A549 (cell line): ENCODE data around the gene ARAP2. TPM values are rescaled to one million over a fixed set of nuclear protein-coding genes. Genes with fewer than 3 reads are reported as not detected.

Experiments used
- ATAC-seq, 2 experiments: fragments of 200-7000 bp in 1 of 2; fragments of >200 bp in 1 of 2; cut with Nextera tagmentation in 1 of 2; cut with Tn5 transposase in 1 of 2; 3 replicates each; pipeline versions ENCODE4 v1.8.0 to v1.9.1; 2018 to 2020; ENCODE audit warnings: mild to moderate bottlenecking in 1 of 2, moderate library complexity in 1 of 2
- CTCF ChIA-PET: fragments of 300-600 bp; sonication (Branson Sonifier 250); formaldehyde crosslinking; extraction: SDS; loops from one replicate; lab custom pipeline; 2021; ENCODE audit warnings: antibody characterized with exemption, inconsistent platforms; lab: Yijun Ruan, JAX
- POLR2A ChIA-PET: fragments of 350-600 bp; formaldehyde crosslinking; extraction: SDS; loops from one replicate; lab custom pipeline; 2021; ENCODE audit warnings: antibody characterized with exemption, inconsistent platforms; lab: Yijun Ruan, JAX
- DNase-seq, 2 experiments: peaks; one replicate each; pipeline versions ENCODE4 v3.0.0 to v3.0.0-alpha.2; 2011 to 2016; ENCODE audit warnings: low read depth in 1 of 2, low spot score in 1 of 2
- FAIRE-seq: peaks from 2 replicates; lab custom pipeline; 2011; peaks lifted over from hg19 to GRCh38; lab: Jason Lieb, UNC
- H3K27ac ChIP-seq, 2 experiments: fragments of >200 bp; sonication (Bioruptor Twin); formaldehyde crosslinking; 3 replicates each; pipeline ENCODE4 v1.5.1; 2016 to 2017
- H3K4me1 ChIP-seq: fragments of >200 bp; sonication (Bioruptor Twin); formaldehyde crosslinking; 3 replicates; pipeline ENCODE4 v1.6.1; 2016
- H3K4me2 ChIP-seq: fragments of >200 bp; sonication (Bioruptor Twin); formaldehyde crosslinking; 3 replicates; pipeline ENCODE4 v1.6.1; 2016
- H3K4me3 ChIP-seq: fragments of >200 bp; sonication (Bioruptor Twin); formaldehyde crosslinking; 3 replicates; pipeline ENCODE4 v1.5.1; 2016
- H3K9me3 ChIP-seq: fragments of >200 bp; sonication (Bioruptor Twin); formaldehyde crosslinking; 3 replicates; pipeline ENCODE4 v1.6.1; 2016
- BHLHE40 ChIP-seq: IDR thresholded peaks from 2 replicates; pipeline ENCODE4 v1.6.1; 2012; ENCODE audit warnings: low read depth, low read length, inconsistent platforms
- CBX2 ChIP-seq: fragments of 200-600 bp; sonication (generic); IDR thresholded peaks from 2 replicates; pipeline ENCODE4 v1.6.1; 2016; ENCODE audit warnings: low read depth, mild to moderate bottlenecking, borderline replicate concordance
- GATA3 ChIP-seq: IDR thresholded peaks from 2 replicates; pipeline ENCODE4 v1.6.1; 2012; ENCODE audit warnings: borderline replicate concordance
- HDAC2 ChIP-seq: fragments of 200-600 bp; sonication (generic); IDR thresholded peaks from 2 replicates; pipeline ENCODE4 v1.6.1; 2016
- HMGXB4 ChIP-seq: fragments of 250-450 bp; sonication (Bioruptor Pico); IDR thresholded peaks from 2 replicates; pipeline ENCODE4 v1.5.0; 2021; ENCODE audit warnings: mild to moderate bottlenecking, moderate library complexity, borderline replicate concordance
- KDM5A ChIP-seq: fragments of 200-600 bp; sonication (generic); IDR thresholded peaks from 2 replicates; pipeline ENCODE4 v1.6.1; 2016; ENCODE audit warnings: antibody characterized with exemption, mild to moderate bottlenecking
- MAZ ChIP-seq: fragments of 150-350 bp; IDR thresholded peaks from 2 replicates; pipeline ENCODE4 v1.6.1; 2014; ENCODE audit warnings: antibody characterized with exemption, low read depth, low read length, borderline replicate concordance
- NFE2L2 ChIP-seq: fragments of 150-350 bp; conservative IDR thresholded peaks from 2 replicates; pipeline ENCODE4 v1.6.1; 2014; ENCODE audit warnings: low read length
- NR3C1 ChIP-seq: fragments of >200 bp; sonication (Bioruptor Twin); formaldehyde crosslinking; IDR thresholded peaks from 3 replicates; pipeline ENCODE4 v1.6.1; 2017
- RARB ChIP-seq: fragments of 250-450 bp; sonication (Bioruptor Pico); IDR thresholded peaks from 2 replicates; pipeline ENCODE4 v1.8.0; 2021; ENCODE audit warnings: mild to moderate bottlenecking, moderate library complexity
- REST ChIP-seq: fragments of 200-600 bp; sonication (generic); IDR thresholded peaks from 2 replicates; pipeline ENCODE4 v1.6.1; 2016; ENCODE audit warnings: antibody characterized with exemption, mild to moderate bottlenecking, moderate library complexity
- SREBF2 ChIP-seq: fragments of 450-650 bp; IDR thresholded peaks from 2 replicates; pipeline ENCODE4 v1.6.1; 2014; ENCODE audit warnings: mild to moderate bottlenecking, moderate library complexity
- TFCP2L1 ChIP-seq: fragments of 250-450 bp; sonication (Bioruptor Pico); IDR thresholded peaks from 2 replicates; pipeline ENCODE4 v1.5.0; 2021; ENCODE audit warnings: mild to moderate bottlenecking
- USF2 ChIP-seq: fragments of 450-650 bp; IDR thresholded peaks from 2 replicates; pipeline ENCODE4 v1.6.1; 2014; ENCODE audit warnings: antibody characterized with exemption
- WGBS: methylation state at CpG from one replicate; pipeline ENCODE4 v1.1.6; 2017; ENCODE audit errors: missing lambda C conversion rate; 5-methylcytosine and 5-hydroxymethylcytosine counted together
- polyA plus RNA-seq, 4 experiments: library from polyadenylated mRNA; depleted of rRNA in 3 of 4; stranded (reverse); fragments of >200 nt; fragmentation: RNase III in 1 of 4; extraction: RNeasy Plus Mini Kit Qiagen cat#74134 plus additional on column Dnase treatment in 1 of 4; gene quantifications; 2 replicates in 3 of 4; 3 replicates in 1 of 4; pipeline ENCODE4 v1.2.3, GENCODE V29; 2011 to 2017
- TF ChIP-seq, protein P1 (sequence below): IDR thresholded peaks from 2 replicates; pipeline ENCODE4 v1.6.1; 2012; ENCODE audit warnings: low read depth, borderline replicate concordance
- TF ChIP-seq, protein P2 (sequence below): fragments of >200 bp; sonication (Bioruptor Twin); formaldehyde crosslinking; IDR thresholded peaks from 3 replicates; pipeline ENCODE4 v1.6.1; 2016

Gene ARAP2
- polyA plus RNA-seq, 2 of the 4 experiments (the other 2 are of a cell fraction): 0.34 to 0.75 TPM

DNA sequence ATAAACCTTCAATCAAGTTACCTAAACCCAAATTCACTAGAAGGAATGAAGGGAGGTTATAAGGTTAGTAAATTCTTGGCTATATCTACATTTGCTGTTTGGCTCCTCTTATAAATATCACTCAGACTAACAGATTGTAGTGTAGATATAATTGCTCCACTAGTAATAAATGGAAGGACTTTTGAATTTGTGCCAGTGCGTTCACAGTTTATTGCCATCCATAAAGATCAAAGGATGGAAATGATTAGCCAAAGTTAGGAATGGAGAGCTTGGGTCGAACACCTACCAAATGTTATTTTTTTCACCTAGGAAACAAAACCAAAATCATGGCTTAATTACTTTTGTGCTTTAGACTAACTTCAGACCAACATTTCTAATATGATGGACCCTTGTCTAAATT is 46.3 kb upstream of the ARAP2 start (continued):
- TF ChIP-seq RARB (CRISPR knock-in tag): no peak
- TF ChIP-seq, protein P1, sequence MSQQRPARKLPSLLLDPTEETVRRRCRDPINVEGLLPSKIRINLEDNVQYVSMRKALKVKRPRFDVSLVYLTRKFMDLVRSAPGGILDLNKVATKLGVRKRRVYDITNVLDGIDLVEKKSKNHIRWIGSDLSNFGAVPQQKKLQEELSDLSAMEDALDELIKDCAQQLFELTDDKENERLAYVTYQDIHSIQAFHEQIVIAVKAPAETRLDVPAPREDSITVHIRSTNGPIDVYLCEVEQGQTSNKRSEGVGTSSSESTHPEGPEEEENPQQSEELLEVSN: no peak
- no peak for TF ChIP-seq MAZ
- TF ChIP-seq USF2: no peak

- Histone ChIP-seq H3K4me3 (no peak overlapping the region), H3K4me2 (no peak overlapping the region), H3K9me3 (no peaks in the 10 kb centered on the region), H3K27ac (no peak overlapping the region), H3K4me1 (no peaks in the 10 kb centered on the region)
- no peak for DNase-seq
- WGBS: 5% methylated on average over 2 of the region's 2 CpGs
- no peak for ATAC-seq
- no peak for TF ChIP-seq HMGXB4 (CRISPR knock-in tag)
- TF ChIP-seq KDM5A: no peak
- TF ChIP-seq HDAC2: no peak
- no peak for TF ChIP-seq RARB (CRISPR knock-in tag)
- no peak for TF ChIP-seq TFCP2L1 (CRISPR knock-in tag)
- no peak for TF ChIP-seq GATA3
- TF ChIP-seq NFE2L2: no peak
- no peak for TF ChIP-seq BHLHE40
- TF ChIP-seq REST: no peak
- TF ChIP-seq, protein P1: no peak
- no peak for TF ChIP-seq CBX2
- TF ChIP-seq SREBF2: no peak
- TF ChIP-seq NR3C1: no peak
- TF ChIP-seq, protein P2, sequence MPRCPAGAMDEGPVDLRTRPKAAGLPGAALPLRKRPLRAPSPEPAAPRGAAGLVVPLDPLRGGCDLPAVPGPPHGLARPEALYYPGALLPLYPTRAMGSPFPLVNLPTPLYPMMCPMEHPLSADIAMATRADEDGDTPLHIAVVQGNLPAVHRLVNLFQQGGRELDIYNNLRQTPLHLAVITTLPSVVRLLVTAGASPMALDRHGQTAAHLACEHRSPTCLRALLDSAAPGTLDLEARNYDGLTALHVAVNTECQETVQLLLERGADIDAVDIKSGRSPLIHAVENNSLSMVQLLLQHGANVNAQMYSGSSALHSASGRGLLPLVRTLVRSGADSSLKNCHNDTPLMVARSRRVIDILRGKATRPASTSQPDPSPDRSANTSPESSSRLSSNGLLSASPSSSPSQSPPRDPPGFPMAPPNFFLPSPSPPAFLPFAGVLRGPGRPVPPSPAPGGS: no peak
- ChIA-PET CTCF (no interaction called here), POLR2A (no interaction called here)
- FAIRE-seq: no peak
These were observed 44.6 kb upstream of the ARAP2 start for GRCh38 chr4:36288731-36289426.
